ENCODE measurements around the gene CARS2.

GRCh38 chr13:110657196-110657595 lies 48.7 kb downstream of the CARS2 start:
- TF ChIP-seq CTCF (conservative IDR thresholded peaks at IDR 0.05; ENCODE audit: low read depth in 2 of 2), result no peak
- no peak for TF ChIP-seq POLR2AphosphoS5 (IDR thresholded peaks at IDR 0.05; ENCODE audit: low read depth)
- TF ChIP-seq ETS1 (IDR thresholded peaks at IDR 0.05), result no peak
- no peak for TF ChIP-seq JUNB (IDR thresholded peaks at IDR 0.05; ENCODE audit: unreplicated experiment)

Measured in GM23338 (cell line).